DND-41 (cell line): ENCODE measurements around the gene PPP6R2.

ENCODE experiments used
- ATAC-seq: fragments of 200-7000 bp; cut with Tn5 transposase; 3 replicates; pipeline ENCODE4 v1.9.1; 2021; ENCODE audit warnings: low read depth; ENCODE audit not compliant: insufficient read depth
- DNase-seq: peaks from one replicate; pipeline ENCODE4 v3.0.0-alpha.2; 2020
- H2AFZ ChIP-seq: 2 replicates; pipeline ENCODE4 v1.6.0; 2012; ENCODE audit warnings: low read depth, low read length
- H3K27ac ChIP-seq: 2 replicates; pipeline ENCODE4 v1.5.1; 2012; ENCODE audit warnings: low read length, inconsistent platforms
- H3K27me3 ChIP-seq: fragments of 200-600 bp; sonication (generic); 2 replicates; pipeline ENCODE4 v1.6.0; 2012; ENCODE audit warnings: low read length, mild to moderate bottlenecking, inconsistent platforms; ENCODE audit not compliant: insufficient read depth, poor library complexity
- H3K36me3 ChIP-seq: 2 replicates; pipeline ENCODE4 v1.5.1; 2012; ENCODE audit warnings: low read length, inconsistent platforms; ENCODE audit not compliant: insufficient read depth
- H3K4me1 ChIP-seq: 2 replicates; pipeline ENCODE4 v1.5.1; 2012; ENCODE audit warnings: mild to moderate bottlenecking, low read length; ENCODE audit not compliant: insufficient read depth
- H3K4me2 ChIP-seq: 2 replicates; pipeline ENCODE4 v1.6.0; 2012; ENCODE audit warnings: mild to moderate bottlenecking, moderate library complexity, low read length, inconsistent platforms; ENCODE audit not compliant: insufficient read depth
- H3K4me3 ChIP-seq, 2 experiments: fragments of 200-600 bp in 1 of 2; shearing (Covaris generic) in 1 of 2; 2 replicates each; pipeline ENCODE4 v1.5.1; 2012 to 2016; ENCODE audit warnings: inconsistent platforms in 2 of 2, low read length in 2 of 2, mild to moderate bottlenecking in 2 of 2, low read depth in 1 of 2, moderate library complexity in 1 of 2
- H3K79me2 ChIP-seq: 2 replicates; pipeline ENCODE4 v1.6.0; 2012; ENCODE audit warnings: low read length, inconsistent platforms; ENCODE audit not compliant: insufficient read depth
- H3K9ac ChIP-seq: 2 replicates; pipeline ENCODE4 v1.6.0; 2012; ENCODE audit warnings: low read depth, mild to moderate bottlenecking, inconsistent platforms, low read length, moderate library complexity
- H3K9me3 ChIP-seq: 2 replicates; pipeline ENCODE4 v1.5.1; 2012; ENCODE audit warnings: low read length, moderate library complexity, mild to moderate bottlenecking, inconsistent platforms; ENCODE audit not compliant: insufficient read depth, severe bottlenecking
- H4K20me1 ChIP-seq: 2 replicates; pipeline ENCODE4 v1.6.0; 2012; ENCODE audit warnings: low read length; ENCODE audit not compliant: insufficient read depth
- EZH2 ChIP-seq: IDR thresholded peaks from 3 replicates; pipeline ENCODE4 v1.6.1; 2012; ENCODE audit warnings: borderline replicate concordance, low read depth, mild to moderate bottlenecking, moderate library complexity, low read length, inconsistent platforms; ENCODE audit not compliant: severe bottlenecking
- TF ChIP-seq, protein P1 (sequence below): IDR thresholded peaks from 2 replicates; pipeline ENCODE4 v1.5.1; 2012; ENCODE audit warnings: borderline replicate concordance, low read length, moderate library complexity, mild to moderate bottlenecking; ENCODE audit not compliant: poor library complexity, severe bottlenecking; ENCODE audit errors: extremely low read depth

PPP6R2 gene

DNA sequence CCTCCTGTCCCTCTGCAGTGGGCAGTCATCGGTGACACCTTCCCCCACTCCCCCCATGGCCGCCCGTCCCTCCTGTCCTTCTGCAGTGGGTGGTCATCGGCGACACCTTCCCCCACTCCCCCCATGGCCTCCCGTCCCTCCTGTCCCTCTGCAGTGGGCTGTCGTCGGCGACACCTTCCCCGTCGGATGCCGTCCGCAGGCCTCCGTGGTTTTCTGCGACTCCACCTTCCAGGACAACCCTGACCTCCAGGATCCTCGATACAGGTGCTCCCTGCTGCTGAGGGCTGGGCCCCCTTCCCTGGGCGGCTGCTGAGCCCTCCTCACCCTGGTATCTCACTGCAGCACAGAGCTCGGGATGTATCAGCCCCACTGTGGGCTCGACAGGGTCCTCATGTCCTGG is 145.8 kb downstream of the PPP6R2 start:
- Histone ChIP-seq H3K79me2 (no peaks in the 10 kb centered on the region), H3K4me2 (no peak overlapping the region), H4K20me1 (no peaks in the 10 kb centered on the region), H3K4me1 (no peaks in the 10 kb centered on the region), H3K27me3 (no peaks in the 10 kb centered on the region), H3K9me3 (no peaks in the 10 kb centered on the region), H3K27ac (no peak overlapping the region), H3K9ac (no peak overlapping the region), H3K4me3 (no peak overlapping the region), H2AFZ (no peak overlapping the region), H3K36me3 (no peaks in the 10 kb centered on the region)
- TF ChIP-seq EZH2: no peak
- no peak for DNase-seq
- ATAC-seq: no peak

DNA sequence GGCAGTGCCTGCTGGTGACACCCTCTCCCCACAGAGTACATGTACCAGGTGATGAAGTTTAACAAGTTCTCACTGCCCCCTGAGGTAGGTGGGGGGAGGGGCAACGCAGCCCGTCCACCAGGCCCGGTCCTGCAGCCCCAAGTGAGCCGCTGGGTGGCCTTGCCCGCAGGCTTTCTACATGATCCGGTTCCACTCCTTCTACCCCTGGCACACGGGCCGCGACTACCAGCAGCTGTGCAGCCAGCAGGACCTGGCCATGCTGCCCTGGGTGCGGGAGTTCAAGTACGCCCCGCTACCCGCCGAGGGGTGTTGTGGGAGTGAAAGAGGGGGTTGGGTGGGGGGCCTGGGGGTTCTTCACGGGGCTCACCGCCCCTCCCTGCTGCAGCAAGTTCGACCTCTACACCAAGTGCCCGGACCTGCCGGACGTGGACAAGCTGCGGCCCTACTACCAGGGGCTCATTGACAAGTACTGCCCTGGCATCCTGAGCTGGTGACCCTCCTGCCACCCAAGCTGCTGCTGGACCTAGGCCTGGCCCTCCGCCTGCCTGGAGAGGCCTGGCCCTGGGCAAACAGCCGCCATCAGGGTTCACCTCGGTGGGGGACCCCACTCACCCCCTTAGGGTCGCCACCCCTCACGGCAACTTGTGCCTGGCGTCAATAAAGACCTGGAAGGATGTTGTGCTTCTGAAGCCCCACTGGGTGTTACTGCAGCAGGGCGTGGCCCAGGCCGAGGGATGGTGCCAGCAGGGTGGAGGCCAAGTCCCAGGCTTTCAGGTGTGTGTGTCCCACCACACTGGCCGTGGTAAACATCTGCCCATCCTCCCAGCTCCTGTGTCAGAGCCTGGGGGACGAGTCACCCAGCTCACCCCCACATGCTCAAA is 146.5 kb downstream of the PPP6R2 start:
- Histone ChIP-seq H3K4me1 (no peaks in the 10 kb centered on the region), H3K36me3 (no peaks in the 10 kb centered on the region), H3K9me3 (no peaks in the 10 kb centered on the region), H3K27ac (no peak overlapping the region), H3K4me2 (no peak overlapping the region), H4K20me1 (no peaks in the 10 kb centered on the region), H2AFZ (no peak overlapping the region), H3K9ac (no peak overlapping the region), H3K27me3 (no peaks in the 10 kb centered on the region), H3K79me2 (no peaks in the 10 kb centered on the region), H3K4me3 (no peak overlapping the region)
- ATAC-seq (no peak), DNase-seq (no peak)
- TF ChIP-seq EZH2: no peak
- TF ChIP-seq, protein P1, sequence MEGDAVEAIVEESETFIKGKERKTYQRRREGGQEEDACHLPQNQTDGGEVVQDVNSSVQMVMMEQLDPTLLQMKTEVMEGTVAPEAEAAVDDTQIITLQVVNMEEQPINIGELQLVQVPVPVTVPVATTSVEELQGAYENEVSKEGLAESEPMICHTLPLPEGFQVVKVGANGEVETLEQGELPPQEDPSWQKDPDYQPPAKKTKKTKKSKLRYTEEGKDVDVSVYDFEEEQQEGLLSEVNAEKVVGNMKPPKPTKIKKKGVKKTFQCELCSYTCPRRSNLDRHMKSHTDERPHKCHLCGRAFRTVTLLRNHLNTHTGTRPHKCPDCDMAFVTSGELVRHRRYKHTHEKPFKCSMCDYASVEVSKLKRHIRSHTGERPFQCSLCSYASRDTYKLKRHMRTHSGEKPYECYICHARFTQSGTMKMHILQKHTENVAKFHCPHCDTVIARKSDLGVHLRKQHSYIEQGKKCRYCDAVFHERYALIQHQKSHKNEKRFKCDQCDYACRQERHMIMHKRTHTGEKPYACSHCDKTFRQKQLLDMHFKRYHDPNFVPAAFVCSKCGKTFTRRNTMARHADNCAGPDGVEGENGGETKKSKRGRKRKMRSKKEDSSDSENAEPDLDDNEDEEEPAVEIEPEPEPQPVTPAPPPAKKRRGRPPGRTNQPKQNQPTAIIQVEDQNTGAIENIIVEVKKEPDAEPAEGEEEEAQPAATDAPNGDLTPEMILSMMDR: no peak

DNA sequence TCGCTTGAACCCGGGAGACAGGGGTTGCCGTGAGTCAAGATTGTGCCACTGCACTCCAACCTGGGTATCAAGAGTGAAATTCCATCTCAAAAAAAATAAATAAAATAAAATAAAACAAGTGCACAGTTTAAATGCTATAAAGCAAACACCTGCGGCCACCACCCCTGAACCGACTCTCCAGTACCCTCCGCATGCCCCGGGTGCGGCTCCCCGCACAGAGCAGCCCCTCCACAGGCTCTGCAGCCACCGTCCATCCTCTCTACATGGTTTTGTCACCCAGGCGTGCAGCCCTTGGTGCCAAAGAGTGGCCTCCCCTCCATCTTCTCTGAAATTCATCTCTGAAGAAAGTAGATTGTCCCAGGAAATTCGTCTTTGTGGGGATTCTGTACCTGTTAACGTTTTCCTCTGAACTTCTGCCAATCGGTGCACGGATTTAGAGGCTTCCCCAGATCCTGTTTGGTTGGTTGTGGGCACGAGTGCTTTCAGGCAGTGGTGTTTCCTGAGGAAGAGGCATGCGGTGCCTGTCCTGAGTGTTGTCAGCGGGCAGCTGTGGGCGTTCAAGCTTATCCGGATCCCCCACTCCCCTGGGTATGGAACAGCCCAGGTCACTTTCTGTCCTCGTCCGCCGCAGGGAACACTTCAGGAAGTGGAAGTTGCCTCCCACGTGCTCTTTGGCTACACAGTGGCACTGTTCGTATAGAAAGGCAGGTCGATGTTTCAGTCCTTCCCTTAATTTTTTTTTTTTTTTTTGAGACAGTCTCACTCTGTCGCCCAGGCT is 147.6 kb downstream of the PPP6R2 start:
- Histone ChIP-seq H4K20me1 (no peaks in the 10 kb centered on the region), H3K9me3 (no peaks in the 10 kb centered on the region), H3K36me3 (no peaks in the 10 kb centered on the region), H3K9ac (no peak overlapping the region), H3K4me3 (no peak overlapping the region), H3K79me2 (no peaks in the 10 kb centered on the region), H3K27me3 (no peaks in the 10 kb centered on the region), H3K27ac (no peak overlapping the region), H2AFZ (no peak overlapping the region), H3K4me1 (no peaks in the 10 kb centered on the region), H3K4me2 (no peak overlapping the region)
- no peak for ATAC-seq
- no peak for DNase-seq
- TF ChIP-seq EZH2: no peak
- TF ChIP-seq, protein P1: no peak
